MCF 10A (cell line): ENCODE data around the gene ZSCAN12. TPM values are rescaled to one million over a fixed set of nuclear protein-coding genes. Genes with fewer than 3 reads are reported as not detected.

Experiments
- BruUV-seq: library from RNA; stranded (reverse); fragments of 400-500 nt; replicated peaks from 2 replicates; lab custom pipeline; 2021; lab: Mats Ljungman, UMichigan
- CTCF ChIA-PET: fragments of 300-600 bp; sonication (Branson Sonifier 250); formaldehyde crosslinking; extraction: SDS; loops from one replicate; lab custom pipeline; 2021; ENCODE audit warnings: antibody characterized with exemption, inconsistent platforms; lab: Yijun Ruan, JAX
- POLR2A ChIA-PET: fragments of 300-600, 350-650 bp; sonication (Branson Sonifier 250); formaldehyde crosslinking; extraction: SDS; loops from one replicate; lab custom pipeline; 2020; ENCODE audit warnings: antibody characterized with exemption, inconsistent platforms; lab: Yijun Ruan, JAX
- DNase-seq: peaks from one replicate; pipeline ENCODE4 v3.0.0-alpha.2; 2018; ENCODE audit not compliant: unreplicated experiment
- H3K27ac Mint-ChIP-seq: one replicate; pipeline ENCODE4 v1.8.0; 2022; ENCODE audit warnings: mild to moderate bottlenecking, low read depth, mixed read lengths; ENCODE audit not compliant: unreplicated experiment
- H3K27me3 Mint-ChIP-seq: one replicate; pipeline ENCODE4 v1.8.0; 2022; ENCODE audit warnings: mixed read lengths; ENCODE audit not compliant: insufficient read depth, unreplicated experiment
- H3K36me3 Mint-ChIP-seq: one replicate; pipeline ENCODE4 v1.8.0; 2022; ENCODE audit warnings: mild to moderate bottlenecking, moderate library complexity, mixed read lengths; ENCODE audit not compliant: insufficient read depth, unreplicated experiment
- H3K4me1 Mint-ChIP-seq: one replicate; pipeline ENCODE4 v1.8.0; 2022; ENCODE audit warnings: mixed read lengths; ENCODE audit not compliant: insufficient read depth, unreplicated experiment
- H3K4me3 Mint-ChIP-seq: one replicate; pipeline ENCODE4 v1.8.0; 2022; ENCODE audit warnings: mild to moderate bottlenecking, moderate library complexity, mixed read lengths; ENCODE audit not compliant: unreplicated experiment
- H3K9me3 Mint-ChIP-seq: one replicate; pipeline ENCODE4 v1.8.0; 2022; ENCODE audit warnings: mixed read lengths; ENCODE audit not compliant: unreplicated experiment
- CTCF ChIP-seq: fragments of 200-600 bp; IDR thresholded peaks from one replicate; pipeline ENCODE4 v1.8.0; 2022; ENCODE audit warnings: antibody characterized with exemption, mild to moderate bottlenecking; ENCODE audit not compliant: unreplicated experiment
- intact Hi-C: fragments of 100-400 bp; cut with micrococcal nuclease; formaldehyde crosslinking; loops from 2 replicates; pipeline ENCODE4 v1.14.1; 2022
- total RNA-seq: library from RNA; stranded (reverse); gene quantifications from 2 replicates; pipeline ENCODE4 v1.2.3, GENCODE V29; 2022

ZSCAN12 gene
- total RNA-seq, 1 experiment from 2014 or later: 4.4 TPM

GRCh38 chr6:28349344-28349891 lies 50.1 kb downstream of the ZSCAN12 start:
- BruUV-seq: no TSS peak
- H3K27me3 Mint-ChIP-seq: peaks cover 20% of the 10 kb centered on the region
- H3K36me3 Mint-ChIP-seq: peaks cover 5% of the 10 kb centered on the region
- H3K4me1 Mint-ChIP-seq: peaks cover 12% of the 10 kb centered on the region
- CTCF ChIA-PET: interaction anchor here (1.2 to 1.6 kb wide), 2 partner anchors 34 to 68 kb away, joined by 3 to 6 read pairs; partner anchors contain the start of gene PGBD1
- no peaks in the 10 kb centered on the region for H3K9me3 Mint-ChIP-seq
- no peak for DNase-seq
- no peak for TF ChIP-seq CTCF
- H3K27ac Mint-ChIP-seq: peak overlapping the region; percentile 93
- POLR2A ChIA-PET: interaction anchor here (0.6 to 7.6 kb wide), 18 partner anchors 9 to 619 kb away, joined by 3 to 110 read pairs (median 4); partner anchors contain the start of genes PGBD1, ZKSCAN4, ZKSCAN8 and ZSCAN16
- intact Hi-C loops: loop anchor here (1.0 kb wide), 1 partner anchor 97 kb away; the partner anchor contains the start of gene ZKSCAN4
- peak overlapping the region; percentile 99 for H3K4me3 Mint-ChIP-seq

DNA sequence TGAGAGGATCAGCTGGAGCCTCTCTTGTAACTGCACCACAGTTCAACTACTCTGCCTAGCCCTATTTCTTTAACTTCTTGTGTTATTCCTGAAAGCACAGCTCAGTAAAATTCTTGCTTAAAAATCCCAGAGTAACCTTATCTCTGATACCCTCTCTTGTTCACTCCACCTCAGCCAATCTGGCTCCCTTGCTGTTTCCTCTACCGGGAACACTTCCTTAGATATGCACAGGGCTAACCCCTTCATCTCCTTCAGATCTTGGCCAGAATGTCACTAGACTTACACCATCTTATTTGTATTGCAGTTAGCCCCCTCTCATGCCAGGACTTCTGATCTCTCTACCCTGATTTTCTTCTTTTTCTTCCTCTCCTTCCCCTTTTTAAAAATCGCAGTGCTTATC lies 52.4 kb downstream of the ZSCAN12 start:
- ChIA-PET CTCF (interaction anchor here (0.5 to 0.7 kb wide), 3 partner anchors 17 to 1783 kb away, joined by 3 read pairs; no protein-coding TSS in a partner anchor), POLR2A (interaction anchor here (0.6 to 2.4 kb wide), 3 partner anchors 11 to 58 kb away, joined by 3 to 15 read pairs (median 9); partner anchors contain the start of gene ZSCAN31)
- no peak for TF ChIP-seq CTCF
- BruUV-seq: no TSS peak
- DNase-seq: no peak
- no peak overlapping the region for H3K27ac Mint-ChIP-seq
- H3K9me3 Mint-ChIP-seq: no peaks in the 10 kb centered on the region
- H3K27me3 Mint-ChIP-seq: peaks cover 20% of the 10 kb centered on the region
- H3K4me1 Mint-ChIP-seq: peaks cover 6% of the 10 kb centered on the region
- H3K4me3 Mint-ChIP-seq: no peak overlapping the region
- H3K36me3 Mint-ChIP-seq: peaks cover 2% of the 10 kb centered on the region
- intact Hi-C loops: no loop called here

DNA sequence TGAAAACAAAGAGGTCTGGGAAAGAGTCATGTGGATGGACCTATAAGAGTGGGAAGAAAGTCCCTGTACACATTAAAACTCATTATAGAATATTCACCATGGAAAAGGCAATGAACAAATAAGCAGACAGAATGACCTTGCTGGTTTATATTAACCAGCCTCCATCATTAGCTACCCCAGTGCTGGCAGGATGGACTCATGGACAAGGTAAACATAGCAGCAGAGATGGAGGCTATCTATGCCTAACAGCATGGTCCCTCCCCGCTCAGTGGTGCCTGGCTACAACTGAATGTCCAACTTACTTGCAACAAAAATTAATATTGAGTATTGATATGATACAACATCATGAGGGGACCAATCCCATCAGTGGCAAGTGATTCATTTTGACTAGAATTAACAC lies 54.3 kb downstream of the ZSCAN12 start:
- H3K27me3 Mint-ChIP-seq: peaks cover 20% of the 10 kb centered on the region
- intact Hi-C loops: no loop called here
- peaks cover 6% of the 10 kb centered on the region for H3K4me1 Mint-ChIP-seq
- no peak for DNase-seq
- H3K9me3 Mint-ChIP-seq: no peaks in the 10 kb centered on the region
- no peak for TF ChIP-seq CTCF
- H3K36me3 Mint-ChIP-seq: no peaks in the 10 kb centered on the region
- ChIA-PET POLR2A (interaction anchor here (0.7 kb wide), 1 partner anchor 207 kb away, joined by 3 read pairs; no protein-coding TSS in a partner anchor), CTCF (interaction anchor here (0.7 to 1.6 kb wide), 2 partner anchors 64 to 178 kb away, joined by 3 to 5 read pairs; partner anchors contain the start of gene PGBD1)
- H3K27ac Mint-ChIP-seq: no peak overlapping the region
- no peak overlapping the region for H3K4me3 Mint-ChIP-seq
- BruUV-seq: no TSS peak

- ChIA-PET CTCF (interaction anchor here (0.6 kb wide), 1 partner anchor 12 kb away, joined by 3 read pairs; no protein-coding TSS in a partner anchor), POLR2A (no interaction called here)
- H3K27ac Mint-ChIP-seq: no peak overlapping the region
- H3K4me3 Mint-ChIP-seq: no peak overlapping the region
- no peak for TF ChIP-seq CTCF
- intact Hi-C loops: no loop called here
- H3K4me1 Mint-ChIP-seq: no peaks in the 10 kb centered on the region
- H3K9me3 Mint-ChIP-seq: no peaks in the 10 kb centered on the region
- H3K36me3 Mint-ChIP-seq: no peaks in the 10 kb centered on the region
- peaks cover 20% of the 10 kb centered on the region for H3K27me3 Mint-ChIP-seq
- no peak for DNase-seq
- BruUV-seq: no TSS peak
Measured at GRCh38 chr6:28343898-28344677, 55.5 kb downstream of the ZSCAN12 start.
